H54 (cell line): ENCODE data around the gene ZBTB49.

Source experiments
- DNase-seq: peaks from one replicate; pipeline ENCODE4 v3.0.0; 2011; ENCODE audit warnings: low spot score, mixed read lengths; ENCODE audit not compliant: insufficient read length
- FAIRE-seq: peaks from 3 replicates; lab custom pipeline; 2011; peaks lifted over from hg19 to GRCh38; lab: Jason Lieb, UNC
- POLR2A ChIP-seq: IDR thresholded peaks from 2 replicates; pipeline ENCODE4 v1.6.1; 2011; ENCODE audit warnings: low read depth, mild to moderate bottlenecking, low read length

ZBTB49 gene

GRCh38 chr4:4296283-4296846 is 6.3 kb downstream of the ZBTB49 start:
- FAIRE-seq (no peak), DNase-seq (no peak)
- TF ChIP-seq POLR2A = no peak

GRCh38 chr4:4299006-4299405 is 9.0 kb downstream of the ZBTB49 start:
- DNase-seq (no peak), FAIRE-seq (no peak)
- no peak for TF ChIP-seq POLR2A

GRCh38 chr4:4302001-4302400 is 11.9 kb downstream of the ZBTB49 start:
- FAIRE-seq (no peak), DNase-seq (no peak)
- no peak for TF ChIP-seq POLR2A

- DNase-seq = no peak
- no peak for TF ChIP-seq POLR2A
- FAIRE-seq = no peak
Measured at GRCh38 chr4:4302416-4302815, 12.4 kb downstream of the ZBTB49 start.

GRCh38 chr4:4306920-4307319 is 16.9 kb downstream of the ZBTB49 start:
- no peak for TF ChIP-seq POLR2A
- DNase-seq (no peak), FAIRE-seq (no peak)

GRCh38 chr4:4308800-4309441 is 18.9 kb downstream of the ZBTB49 start:
- FAIRE-seq = no peak
- no peak for DNase-seq
- TF ChIP-seq POLR2A = no peak

- TF ChIP-seq POLR2A = no peak
- DNase-seq (no peak), FAIRE-seq (no peak)
Measured at GRCh38 chr4:4311193-4311592, 21.1 kb downstream of the ZBTB49 start.

- TF ChIP-seq POLR2A = no peak
- FAIRE-seq (no peak), DNase-seq (no peak)
Measured at GRCh38 chr4:4315461-4316149, 25.6 kb downstream of the ZBTB49 start.

GRCh38 chr4:4316150-4316495 is 26.1 kb downstream of the ZBTB49 start:
- no peak for TF ChIP-seq POLR2A
- DNase-seq = no peak
- FAIRE-seq = no peak

GRCh38 chr4:4317496-4318232 is 27.6 kb downstream of the ZBTB49 start:
- no peak for TF ChIP-seq POLR2A
- FAIRE-seq (no peak), DNase-seq (no peak)

GRCh38 chr4:4320528-4320927 is 30.5 kb downstream of the ZBTB49 start:
- FAIRE-seq (no peak), DNase-seq (no peak)
- TF ChIP-seq POLR2A = no peak

GRCh38 chr4:4320951-4321714 is 31.1 kb downstream of the ZBTB49 start:
- DNase-seq = no peak
- TF ChIP-seq POLR2A = no peak
- FAIRE-seq = no peak

- DNase-seq (no peak), FAIRE-seq (no peak)
- no peak for TF ChIP-seq POLR2A
Measured at GRCh38 chr4:4321951-4322688, 32.1 kb downstream of the ZBTB49 start.
